Measurements from ENCODE around the gene ZIC1. TPM values are rescaled to one million over a fixed set of nuclear protein-coding genes. Genes with fewer than 3 reads are reported as not detected.

ZIC1 gene
- total RNA-seq, 1 experiment from 2014 or later, result not detected

DNA sequence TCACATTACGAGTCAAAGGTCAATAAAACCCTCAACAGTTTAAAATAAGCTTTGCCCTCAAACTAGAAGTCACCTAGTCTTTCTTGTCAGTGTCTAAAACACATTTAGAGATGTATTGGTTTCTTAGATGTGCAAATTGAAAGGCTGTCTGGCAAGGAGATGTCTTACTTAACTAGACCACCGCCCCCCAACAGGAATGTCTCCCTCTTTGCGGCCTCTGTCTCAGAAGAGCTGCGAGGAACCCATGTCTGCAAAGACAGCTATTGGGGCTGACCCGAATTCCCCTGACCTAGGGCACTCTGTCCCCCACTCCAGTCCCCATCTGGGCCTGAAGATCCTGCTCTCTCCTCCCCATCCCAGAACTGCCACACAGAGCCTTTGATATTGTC lies 49.1 kb upstream of the ZIC1 start:
- Histone ChIP-seq H3K27me3 (ENCODE audit: insufficient read depth, low read length) (peaks cover 74% of the 10 kb centered on the region), H3K79me2 (ENCODE audit: insufficient read depth, low read length) (no peaks in the 10 kb centered on the region), H3K23me2 (ENCODE audit: insufficient read length, low read depth, low read length, poor library complexity, severe bottlenecking) (peaks cover 12% of the 10 kb centered on the region), H2BK12ac (ENCODE audit: insufficient read length, low read depth, low read length) (no peak overlapping the region), H4K5ac (ENCODE audit: insufficient read length, low read depth, low read length) (no peak overlapping the region), H3K4me1 (ENCODE audit: insufficient read depth, low read length) (no peaks in the 10 kb centered on the region), H3K23ac (ENCODE audit: insufficient read length, low read depth, low read length) (no peak overlapping the region), H2AFZ (ENCODE audit: low read length) (no peak overlapping the region), H2BK5ac (ENCODE audit: insufficient read length, low read length) (no peak overlapping the region), H3K4ac (ENCODE audit: low read depth, low read length) (no peak overlapping the region), H3K14ac (ENCODE audit: insufficient read depth, low read length) (no peak overlapping the region), H3K56ac (ENCODE audit: insufficient read length, low read depth, low read length) (no peak overlapping the region), H2AK5ac (ENCODE audit: insufficient read length, low read length) (no peak overlapping the region), H2BK15ac (ENCODE audit: low read depth, low read length) (no peak overlapping the region), H3K18ac (ENCODE audit: insufficient read length, low read depth, low read length) (no peak overlapping the region), H2BK120ac (ENCODE audit: low read depth, low read length, poor library complexity, severe bottlenecking) (no peak overlapping the region), H3K9ac (ENCODE audit: extremely low read depth, insufficient read length, low read length) (no peak overlapping the region), H3K79me1 (ENCODE audit: insufficient read depth, low read depth, low read length, poor library complexity, severe bottlenecking) (no peaks in the 10 kb centered on the region), H4K8ac (replicated peaks; ENCODE audit: insufficient read length, low read depth, low read length) (no peak overlapping the region), H2BK20ac (ENCODE audit: low read depth, low read length, poor library complexity, severe bottlenecking) (no peak overlapping the region), H3K27ac (ENCODE audit: insufficient read length, low read depth, low read length) (no peak overlapping the region), H3K9me3 (ENCODE audit: control insufficient read depth, low read depth, low read length) (no peaks in the 10 kb centered on the region), H3T11ph (ENCODE audit: low read length) (no peak overlapping the region), H4K20me1 (ENCODE audit: control insufficient read depth, insufficient read depth, insufficient read length) (no peaks in the 10 kb centered on the region), H3K4me2 (ENCODE audit: insufficient read depth, insufficient read length, low read length) (no peak overlapping the region), H4K91ac (ENCODE audit: insufficient read length, low read depth, low read length) (no peak overlapping the region)
- Mint-ChIP-seq H3K4me3 (peak overlapping the region in 1 of 2 experiments; percentile 65; a peak in 3 of 5 replicates), H3K36me3 (ENCODE audit: insufficient read depth in 1 of 3, low read depth in 3 of 3) (no peaks in the 10 kb centered on the region), H3K27ac (no peak overlapping the region), H3K4me1 (peaks cover 43 to 58% of the 10 kb centered on the region in 2 experiments), H3K9me3 (peaks cover 0 to 3% of the 10 kb centered on the region in 2 experiments; a peak in 1 of 5 replicates), H3K27me3 (ENCODE audit: low read depth) (peaks cover 100% of the 10 kb centered on the region)
- DNase-seq, result no peak
- TF ChIP-seq, protein P1, sequence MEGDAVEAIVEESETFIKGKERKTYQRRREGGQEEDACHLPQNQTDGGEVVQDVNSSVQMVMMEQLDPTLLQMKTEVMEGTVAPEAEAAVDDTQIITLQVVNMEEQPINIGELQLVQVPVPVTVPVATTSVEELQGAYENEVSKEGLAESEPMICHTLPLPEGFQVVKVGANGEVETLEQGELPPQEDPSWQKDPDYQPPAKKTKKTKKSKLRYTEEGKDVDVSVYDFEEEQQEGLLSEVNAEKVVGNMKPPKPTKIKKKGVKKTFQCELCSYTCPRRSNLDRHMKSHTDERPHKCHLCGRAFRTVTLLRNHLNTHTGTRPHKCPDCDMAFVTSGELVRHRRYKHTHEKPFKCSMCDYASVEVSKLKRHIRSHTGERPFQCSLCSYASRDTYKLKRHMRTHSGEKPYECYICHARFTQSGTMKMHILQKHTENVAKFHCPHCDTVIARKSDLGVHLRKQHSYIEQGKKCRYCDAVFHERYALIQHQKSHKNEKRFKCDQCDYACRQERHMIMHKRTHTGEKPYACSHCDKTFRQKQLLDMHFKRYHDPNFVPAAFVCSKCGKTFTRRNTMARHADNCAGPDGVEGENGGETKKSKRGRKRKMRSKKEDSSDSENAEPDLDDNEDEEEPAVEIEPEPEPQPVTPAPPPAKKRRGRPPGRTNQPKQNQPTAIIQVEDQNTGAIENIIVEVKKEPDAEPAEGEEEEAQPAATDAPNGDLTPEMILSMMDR (conservative IDR thresholded peaks at IDR 0.05), result no peak
- no CpG with 5 or more reads among the region's 5 CpGs for WGBS (ENCODE audit: extremely low coverage, insufficient read length, low lambda C conversion rate)
